Kidney (tissue), 14 donors: ENCODE measurements around the gene SNAP47. TPM values are rescaled to one million over a fixed set of nuclear protein-coding genes. Genes with fewer than 3 reads are reported as not detected.
A peak's percentile ranks its signal among the peaks of the same experiment; 100 is the strongest.

Experiments
- DNase-seq, 5 donors: peaks; one replicate each; pipeline ENCODE4 v3.0.0-alpha.2; 2013 to 2020
- FAIRE-seq: peaks from 2 replicates; lab custom pipeline; 2012; peaks lifted over from hg19 to GRCh38; lab: Jason Lieb, UNC
- H3K27ac ChIP-seq, 2 donors: one replicate each; pipeline ENCODE4 v1.7.0; 2013; ENCODE audit warnings: low read depth in 2 of 2, low read length in 2 of 2, inconsistent platforms in 1 of 2
- H3K27me3 ChIP-seq: one replicate; pipeline ENCODE4 v1.7.1; 2013; ENCODE audit warnings: low read length, inconsistent platforms; ENCODE audit not compliant: control insufficient read depth, insufficient read depth
- H3K36me3 ChIP-seq, 3 donors: one replicate each; pipeline versions ENCODE4 v1.7.0 to v1.7.1; 2013; ENCODE audit warnings: low read length in 3 of 3, control low read depth in 1 of 3, inconsistent platforms in 1 of 3; ENCODE audit not compliant: insufficient read depth in 3 of 3, control insufficient read depth in 2 of 3
- H3K4me1 ChIP-seq, 3 donors: one replicate each; pipeline versions ENCODE4 v1.7.0 to v1.7.1; 2013; ENCODE audit warnings: low read length in 3 of 3, inconsistent platforms in 1 of 3, low read depth in 1 of 3; ENCODE audit not compliant: control insufficient read depth in 2 of 3, insufficient read depth in 2 of 3
- H3K4me3 ChIP-seq, 3 donors: one replicate each; pipeline versions ENCODE4 v1.7.0 to v1.8.1; 2013; ENCODE audit warnings: low read length in 3 of 3, control low read depth in 1 of 3, inconsistent platforms in 1 of 3
- H3K9ac ChIP-seq, 3 donors: one replicate each; pipeline versions ENCODE4 v1.7.0 to v1.7.1; 2013; ENCODE audit warnings: low read length in 3 of 3, control low read depth in 1 of 3, inconsistent platforms in 1 of 3
- H3K9me3 ChIP-seq, 3 donors: one replicate each; pipeline versions ENCODE4 v1.7.0 to v1.7.1; 2013; ENCODE audit warnings: low read length in 3 of 3, control low read depth in 1 of 3, inconsistent platforms in 1 of 3; ENCODE audit not compliant: control insufficient read depth in 2 of 3, insufficient read depth in 1 of 3
- CTCF ChIP-seq: IDR thresholded peaks from 3 replicates; pipeline ENCODE4 v1.5.1; 2012; ENCODE audit warnings: mild to moderate bottlenecking, moderate library complexity, borderline replicate concordance; ENCODE audit not compliant: insufficient read depth; ENCODE audit errors: extremely low read depth
- intact Hi-C: fragments of 100-400 bp; cut with DNase I; formaldehyde crosslinking; loops from one replicate; pipeline ENCODE4 v1.11.1; 2022
- polyA plus RNA-seq: library from polyadenylated mRNA; stranded (reverse); fragments of 350-450 nt; fragmentation: Illumina TruSeq; extraction: RNeasy Lipid Tissue Mini Kit (QIAGEN cat#74804); gene quantifications from one replicate; pipeline ENCODE4 v1.2.3, GENCODE V29; 2014; ENCODE audit warnings: low read depth, low replicate concordance; ENCODE audit not compliant: insufficient read depth
- total RNA-seq: library from RNA; stranded (reverse); fragmentation: NEBNext Ultra II Directional; extraction: Animal tissue kit (Norgen Biotek cat#: 25700); gene quantifications from one replicate; pipeline ENCODE4 v1.2.1, GENCODE V29; 2021
- donor health status: control.
- donor health status: control.
- donor health status: control.
- donor health status: control.
- donor health status: control.
- donor health status: DM: yes; HTN: yes; CAD: no.
- donor health status: Normal renal cell carcinoma (clear cell type).

The SNAP47 gene
- total and polyA plus RNA-seq, 2 donors from 2014 or later: 31.6 to 32.4 TPM

DNA sequence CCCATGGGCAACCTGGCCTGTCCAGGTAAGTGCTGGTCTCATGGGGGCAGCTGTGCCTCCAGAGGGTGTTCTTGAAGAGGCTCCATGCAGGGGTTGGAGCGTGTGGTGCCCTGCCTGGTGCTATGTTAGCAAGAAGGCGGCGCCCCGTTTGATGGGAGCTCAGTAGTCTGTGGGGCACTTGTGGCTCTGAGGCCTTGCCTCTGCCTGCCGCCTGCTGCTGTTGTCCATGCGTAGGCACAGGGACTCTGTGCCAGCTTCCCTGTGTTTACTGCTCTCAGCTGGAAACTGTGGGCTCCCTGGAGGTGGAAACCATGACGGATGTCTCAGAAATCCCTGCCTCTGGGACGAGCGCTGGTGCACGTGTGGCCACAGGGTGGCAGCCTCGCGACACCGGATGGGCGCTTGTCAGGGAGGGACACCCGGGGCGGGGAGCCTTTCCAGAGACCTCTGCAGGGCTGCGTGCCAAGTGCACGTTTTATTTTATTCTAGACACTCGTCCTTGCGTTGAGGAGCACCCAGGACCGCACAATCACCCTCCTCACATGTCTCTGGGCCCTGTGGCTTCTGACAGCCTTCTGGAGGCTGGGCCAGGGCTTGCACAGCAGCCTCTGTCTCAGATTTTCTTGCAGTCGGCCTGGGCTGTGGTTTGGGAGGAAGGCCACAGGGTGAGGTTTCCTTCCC, 27.1 kb downstream of the SNAP47 start:
- no peak overlapping the region for H3K4me3 ChIP-seq
- H3K27me3 ChIP-seq: no peaks in the 10 kb centered on the region
- H3K36me3 ChIP-seq: peaks cover 7 to 21% (median 20%) of the 10 kb centered on the region in 3 donors
- TF ChIP-seq CTCF: peak; percentile 83
- peaks cover 0 to 2% (median 0%) of the 10 kb centered on the region in 3 donors for H3K9me3 ChIP-seq
- no peak overlapping the region for H3K27ac ChIP-seq
- peak; percentile 87 to 95 (median 88) for DNase-seq
- FAIRE-seq: no peak
- peaks cover 0 to 2% (median 0%) of the 10 kb centered on the region in 3 donors for H3K4me1 ChIP-seq
- no peak overlapping the region for H3K9ac ChIP-seq
- intact Hi-C loops: loop anchor here (10.0 kb wide), 1 partner anchor 182 kb away; the partner anchor contains the start of gene WNT9A

- peaks cover 0 to 2% (median 0%) of the 10 kb centered on the region in 3 donors for H3K9me3 ChIP-seq
- no peak for TF ChIP-seq CTCF
- H3K27me3 ChIP-seq: no peaks in the 10 kb centered on the region
- H3K4me1 ChIP-seq: peaks cover 0 to 5% (median 0%) of the 10 kb centered on the region in 3 donors
- FAIRE-seq: no peak
- H3K4me3 ChIP-seq: no peak overlapping the region
- H3K9ac ChIP-seq: no peak overlapping the region
- H3K36me3 ChIP-seq: peaks cover 10 to 30% (median 22%) of the 10 kb centered on the region in 3 donors
- H3K27ac ChIP-seq: no peak overlapping the region
- DNase-seq: peak in 1 of 5 donors; percentile 67
- intact Hi-C loops: loop anchor here (10.0 kb wide), 1 partner anchor 181 kb away; the partner anchor contains the start of gene WNT9A
Measured at GRCh38 chr1:227763246-227764018, 28.2 kb downstream of the SNAP47 start.

DNA sequence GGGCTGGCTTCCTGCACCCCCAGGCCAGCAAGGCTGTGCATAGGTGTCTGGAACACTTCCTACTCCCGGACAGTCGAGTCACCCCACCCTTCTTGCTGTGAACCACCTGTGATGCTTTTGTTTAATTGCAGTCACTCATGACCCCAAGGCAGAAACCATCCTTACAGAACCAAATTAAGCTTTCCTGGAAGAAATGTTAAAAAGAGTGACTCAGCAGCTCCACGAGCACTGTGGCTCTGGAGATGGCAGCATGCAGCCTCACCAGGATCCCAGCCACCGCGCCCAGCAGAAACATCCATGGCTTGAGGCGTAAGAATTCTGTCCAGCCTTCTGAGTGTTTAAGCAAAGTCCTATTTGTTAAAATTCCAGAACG, 28.8 kb downstream of the SNAP47 start:
- peaks cover 0 to 2% (median 0%) of the 10 kb centered on the region in 3 donors for H3K9me3 ChIP-seq
- intact Hi-C loops: loop anchor here (10.0 kb wide), 1 partner anchor 181 kb away; the partner anchor contains the start of gene WNT9A
- H3K4me1 ChIP-seq: peaks cover 0 to 5% (median 0%) of the 10 kb centered on the region in 3 donors
- no peak for DNase-seq
- no peak overlapping the region for H3K9ac ChIP-seq
- H3K27me3 ChIP-seq: no peaks in the 10 kb centered on the region
- TF ChIP-seq CTCF: no peak
- peaks cover 10 to 30% (median 19%) of the 10 kb centered on the region in 3 donors for H3K36me3 ChIP-seq
- no peak for FAIRE-seq
- H3K4me3 ChIP-seq: no peak overlapping the region
- H3K27ac ChIP-seq: no peak overlapping the region
